T-helper 2 cell treated with Interferon-gamma antibody and Interleukin-4, amounts not matched to agents 5 μg/mL and 100 μg/mL, for 36 hours (primary cell): ENCODE results near the gene LILRB2.
"Not testable (repeated sequence)": the region's sequence is repeated elsewhere in the genome, so short reads cannot be mapped to it uniquely, and the experiment has no call there.

ENCODE experiments used
- DNase-seq: peaks from one replicate; pipeline ENCODE4 v3.0.0; 2021; ENCODE audit warnings: low spot score
- H3K27ac Mint-ChIP-seq: one replicate; pipeline ENCODE4 v1.8.0; 2021; ENCODE audit warnings: mild to moderate bottlenecking, mixed read lengths
- H3K27me3 Mint-ChIP-seq: one replicate; pipeline ENCODE4 v1.8.0; 2021; ENCODE audit warnings: low read depth, mixed read lengths
- H3K36me3 Mint-ChIP-seq: one replicate; pipeline ENCODE4 v1.8.0; 2021; ENCODE audit warnings: low read depth, mixed read lengths
- H3K4me1 Mint-ChIP-seq: one replicate; pipeline ENCODE4 v1.8.0; 2021; ENCODE audit warnings: low read depth, mixed read lengths
- H3K4me3 Mint-ChIP-seq: one replicate; pipeline ENCODE4 v1.8.0; 2022; ENCODE audit warnings: mild to moderate bottlenecking, moderate library complexity, mixed read lengths
- H3K9me3 Mint-ChIP-seq: one replicate; pipeline ENCODE4 v1.8.0; 2021; ENCODE audit warnings: mixed read lengths

LILRB2 gene

DNA sequence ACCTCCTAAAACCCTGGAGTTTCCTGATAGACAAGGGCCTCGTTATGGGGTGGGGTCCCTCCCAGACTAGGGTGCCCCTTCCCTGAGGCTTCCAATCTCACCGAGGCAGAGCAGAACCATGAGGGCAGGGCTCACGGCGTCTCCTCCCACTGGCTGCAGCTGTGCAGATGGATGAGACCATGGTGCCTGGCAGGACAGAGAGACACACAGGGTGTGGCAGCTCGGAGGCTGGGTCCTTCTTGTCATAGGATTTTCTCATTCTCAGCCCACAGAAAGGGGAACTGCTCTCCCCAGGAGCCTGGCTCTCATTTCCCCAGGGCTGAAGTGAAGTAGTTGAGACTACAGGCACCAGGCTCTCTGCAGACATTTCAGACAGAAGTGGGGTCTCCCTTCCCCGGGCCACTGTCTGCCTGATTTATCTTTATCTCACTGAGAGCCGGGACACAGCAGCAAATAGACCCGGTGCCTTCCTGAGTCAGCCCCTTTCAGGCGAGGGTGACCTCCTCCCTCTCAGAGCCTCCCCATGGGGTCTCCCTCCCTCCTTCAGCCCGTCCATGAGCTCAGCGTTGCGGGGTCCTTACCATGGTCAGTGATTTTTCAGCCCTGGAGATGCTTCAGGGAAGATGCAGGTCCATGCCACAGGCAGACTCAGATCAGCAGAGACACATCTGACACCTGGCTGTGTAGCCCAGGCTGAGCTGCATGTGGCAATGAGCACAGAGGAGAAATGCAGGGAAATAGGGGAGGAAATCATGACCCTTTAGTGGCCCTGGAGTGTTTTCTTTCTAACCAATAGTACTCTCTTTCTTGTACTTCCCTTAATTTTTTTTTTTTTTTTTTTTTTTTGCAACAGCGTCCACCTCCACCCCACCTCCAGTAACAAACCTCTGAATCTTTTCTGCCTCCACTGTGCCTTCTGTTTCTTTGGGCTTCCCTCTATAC is 31.8 kb upstream of the LILRB2 start, which contains the start of gene LILRA5:
TSS of gene LILRA5 (minus strand) at position 731 of the 942 bp plus-strand sequence. CDS start at position 584, 147 bp downstream.
- H3K27me3 Mint-ChIP-seq = peaks cover 14% of the 10 kb centered on the region
- no peak within 1 kb of the TSS for H3K27ac Mint-ChIP-seq

DNA sequence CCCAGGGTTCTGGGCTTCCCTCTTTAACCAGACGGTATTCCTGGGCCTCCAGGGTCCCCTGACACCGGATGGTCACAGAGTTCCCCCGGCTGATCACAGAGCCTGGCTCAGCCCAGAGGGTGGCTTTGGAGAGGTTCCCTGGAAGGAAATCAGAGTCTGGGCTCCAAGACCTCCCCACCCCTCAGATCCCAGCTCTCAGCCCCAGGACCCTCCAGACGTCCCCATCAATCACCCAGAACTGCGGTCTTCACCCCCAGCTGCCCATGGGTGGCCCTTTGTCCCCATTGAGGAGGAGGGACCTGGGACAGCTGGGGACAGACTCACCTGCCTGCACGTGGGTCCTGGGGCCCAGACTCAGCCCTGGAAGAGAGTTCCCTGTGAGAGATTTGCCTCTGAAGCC is 31.1 kb upstream of the LILRB2 start:
- Mint-ChIP-seq H3K9me3 (no peaks in the 10 kb centered on the region), H3K27me3 (peaks cover 14% of the 10 kb centered on the region), H3K36me3 (no peaks in the 10 kb centered on the region), H3K27ac (no peak overlapping the region), H3K4me3 (no peak overlapping the region), H3K4me1 (no peaks in the 10 kb centered on the region)
- DNase-seq = no peak

More for the DNA sequence above, 31.8 kb upstream of the LILRB2 start, which contains the start of gene LILRA5:
- Mint-ChIP-seq H3K4me1 (no peaks in the 10 kb centered on the region), H3K9me3 (no peaks in the 10 kb centered on the region), H3K4me3 (no peak within 1 kb of the TSS), H3K36me3 (no peaks in the 10 kb centered on the region)
- no peak for DNase-seq

DNA sequence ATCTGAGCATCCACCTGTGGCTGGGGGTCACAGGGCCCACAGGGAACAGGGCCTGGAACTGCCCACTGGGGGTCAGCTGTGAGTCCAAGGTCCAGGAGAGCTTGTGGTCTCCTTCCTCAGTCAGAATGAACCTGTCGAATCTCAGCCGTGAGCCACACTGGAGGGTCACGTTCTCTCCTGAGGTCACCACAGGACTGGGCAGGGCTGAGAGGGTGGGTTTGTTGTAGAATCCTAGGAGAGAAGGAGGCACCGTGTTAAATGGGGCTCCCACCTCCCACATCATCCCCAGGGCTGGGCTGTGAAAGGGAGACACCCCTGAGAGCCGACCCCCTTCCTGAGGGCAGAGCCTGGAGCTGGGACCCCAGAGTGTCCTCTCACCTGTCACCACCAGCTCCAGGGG is 30.6 kb upstream of the LILRB2 start:
- H3K4me1 Mint-ChIP-seq = no peaks in the 10 kb centered on the region
- H3K27me3 Mint-ChIP-seq = peaks cover 14% of the 10 kb centered on the region
- H3K9me3 Mint-ChIP-seq = no peaks in the 10 kb centered on the region
- H3K36me3 Mint-ChIP-seq = no peaks in the 10 kb centered on the region
- DNase-seq = no peak
- no peak overlapping the region for H3K4me3 Mint-ChIP-seq
- H3K27ac Mint-ChIP-seq = no peak overlapping the region

DNA sequence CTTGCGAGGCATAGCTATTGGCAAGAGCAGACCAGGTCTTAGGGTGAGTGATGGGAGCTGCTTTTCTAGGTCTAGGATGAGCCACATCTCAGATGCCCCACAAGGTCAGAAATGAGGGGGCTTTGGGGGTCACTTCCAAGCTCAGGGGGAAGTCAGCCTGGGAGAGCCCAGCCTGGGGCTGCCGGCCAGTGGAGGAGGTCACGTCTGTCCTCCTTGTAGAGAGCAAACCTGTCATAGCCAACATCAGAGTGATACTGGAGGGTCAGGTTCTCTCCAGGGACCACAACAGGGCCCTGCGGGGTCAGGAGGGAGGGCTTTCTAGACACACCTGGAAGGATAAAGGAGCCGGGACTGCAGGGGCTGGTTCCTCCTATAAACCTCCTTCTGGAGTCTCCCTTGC is 29.6 kb upstream of the LILRB2 start:
- H3K36me3 Mint-ChIP-seq = no peaks in the 10 kb centered on the region
- peaks cover 14% of the 10 kb centered on the region for H3K27me3 Mint-ChIP-seq
- no peak overlapping the region for H3K4me3 Mint-ChIP-seq
- no peak overlapping the region for H3K27ac Mint-ChIP-seq
- H3K9me3 Mint-ChIP-seq = no peaks in the 10 kb centered on the region
- no peaks in the 10 kb centered on the region for H3K4me1 Mint-ChIP-seq
- DNase-seq = no peak

DNA sequence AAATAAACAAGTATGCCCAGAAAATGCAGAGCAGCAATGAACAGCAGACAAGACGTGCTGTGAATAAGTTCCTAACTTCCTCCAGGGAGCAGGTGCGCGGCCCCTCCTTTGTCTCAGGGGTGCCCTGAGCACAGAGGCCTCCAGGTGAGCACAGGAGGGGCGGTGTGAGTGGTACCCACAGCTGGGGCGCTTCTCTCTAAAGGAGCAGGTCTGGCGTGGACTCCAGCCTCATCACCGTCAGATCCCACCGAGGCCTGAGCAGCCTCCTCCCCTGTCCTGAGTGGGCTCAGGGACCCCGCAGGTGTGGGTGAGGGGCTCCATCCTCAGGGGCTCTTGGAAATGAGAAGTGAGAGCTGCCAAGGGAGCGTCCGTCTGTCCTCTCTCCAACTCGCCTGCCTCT is 28.9 kb upstream of the LILRB2 start:
- Mint-ChIP-seq H3K27me3 (peaks cover 12% of the 10 kb centered on the region), H3K9me3 (no peaks in the 10 kb centered on the region), H3K4me3 (no peak overlapping the region), H3K36me3 (no peaks in the 10 kb centered on the region), H3K27ac (no peak overlapping the region), H3K4me1 (peaks cover 3% of the 10 kb centered on the region)
- no peak for DNase-seq

DNA sequence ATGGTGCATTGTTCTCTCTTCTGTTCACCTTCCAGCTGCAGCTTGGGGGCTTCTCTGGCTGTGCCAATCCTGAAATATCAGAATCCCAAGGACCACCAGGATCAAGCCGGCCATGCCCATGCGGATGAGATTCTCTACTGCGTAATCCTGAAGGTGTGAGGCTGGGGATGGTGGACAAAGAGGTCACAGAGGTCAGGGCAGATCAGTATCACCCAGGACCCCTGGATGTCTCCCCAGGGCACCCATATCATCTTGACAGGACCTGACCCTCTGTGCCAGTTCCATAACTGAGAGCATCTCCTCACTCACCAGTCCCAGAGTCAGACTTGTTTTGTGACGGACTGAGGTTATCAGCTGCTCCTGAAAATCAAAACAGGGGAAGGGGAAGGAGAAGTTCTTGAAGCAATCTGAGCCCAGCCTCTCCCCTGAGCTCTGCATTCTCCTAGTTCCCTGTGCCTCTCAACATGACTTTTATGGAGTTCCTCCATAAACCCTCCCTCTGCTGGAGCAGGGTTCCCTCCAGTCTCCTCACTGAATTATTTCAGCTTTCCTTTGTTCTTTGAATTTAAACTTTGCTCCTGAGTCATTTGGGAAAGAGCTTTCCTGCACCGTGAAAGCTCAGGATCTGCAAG is 26.6 kb upstream of the LILRB2 start:
- Mint-ChIP-seq H3K4me1 (peaks cover 16% of the 10 kb centered on the region), H3K4me3 (no peak overlapping the region), H3K36me3 (no peaks in the 10 kb centered on the region), H3K27me3 (peaks cover 5% of the 10 kb centered on the region), H3K9me3 (no peaks in the 10 kb centered on the region), H3K27ac (no peak overlapping the region)
- DNase-seq = no peak

DNA sequence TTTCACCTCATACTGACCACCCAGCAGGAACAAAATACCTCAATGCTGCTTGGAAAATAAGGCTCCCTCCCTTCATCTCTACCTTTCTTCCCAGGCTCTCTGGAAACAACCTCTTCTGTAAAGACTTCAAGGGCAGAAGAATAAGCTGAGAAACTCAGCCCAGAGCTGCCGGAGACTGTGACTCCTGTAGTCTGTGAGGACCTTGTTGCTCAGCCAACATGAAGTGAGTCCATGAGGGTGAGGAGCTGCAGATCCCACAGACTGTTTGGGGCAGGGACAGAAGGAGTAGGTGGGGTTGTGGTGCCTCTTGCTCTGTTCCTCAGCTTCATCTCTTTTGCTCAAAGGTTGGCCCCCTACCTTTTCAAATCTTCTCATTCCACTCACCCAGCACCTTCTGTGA is 24.2 kb upstream of the LILRB2 start:
- Mint-ChIP-seq H3K36me3 (no peaks in the 10 kb centered on the region), H3K4me1 (peaks cover 18% of the 10 kb centered on the region), H3K9me3 (no peaks in the 10 kb centered on the region), H3K4me3 (peak overlapping the region; percentile 56), H3K27ac (peak overlapping the region; percentile 11), H3K27me3 (peaks cover 8% of the 10 kb centered on the region)
- no peak for DNase-seq

DNA sequence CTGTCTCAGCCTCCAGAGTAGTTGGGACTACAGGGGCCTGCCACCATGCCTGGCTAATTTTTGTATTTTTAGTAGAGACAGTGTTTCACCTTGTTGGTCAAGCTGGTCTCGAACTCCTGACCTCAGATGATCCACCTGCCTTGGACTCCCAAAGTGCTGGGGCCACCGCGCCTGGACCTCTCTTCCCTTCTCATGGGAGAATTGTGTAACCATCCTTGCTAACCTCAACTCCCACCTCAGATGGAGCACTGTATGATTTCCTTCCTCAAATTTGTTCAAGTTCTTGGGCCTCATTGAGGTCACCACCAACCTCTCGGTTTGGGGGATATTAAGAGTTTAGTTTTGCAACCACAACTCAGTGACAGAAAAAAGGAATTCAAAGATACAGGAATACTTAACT is 21.3 kb upstream of the LILRB2 start:
- Mint-ChIP-seq H3K9me3 (no peaks in the 10 kb centered on the region), H3K27ac (no peak overlapping the region), H3K36me3 (no peaks in the 10 kb centered on the region), H3K27me3 (peaks cover 10% of the 10 kb centered on the region), H3K4me3 (no peak overlapping the region), H3K4me1 (peaks cover 18% of the 10 kb centered on the region)
- no peak for DNase-seq

DNA sequence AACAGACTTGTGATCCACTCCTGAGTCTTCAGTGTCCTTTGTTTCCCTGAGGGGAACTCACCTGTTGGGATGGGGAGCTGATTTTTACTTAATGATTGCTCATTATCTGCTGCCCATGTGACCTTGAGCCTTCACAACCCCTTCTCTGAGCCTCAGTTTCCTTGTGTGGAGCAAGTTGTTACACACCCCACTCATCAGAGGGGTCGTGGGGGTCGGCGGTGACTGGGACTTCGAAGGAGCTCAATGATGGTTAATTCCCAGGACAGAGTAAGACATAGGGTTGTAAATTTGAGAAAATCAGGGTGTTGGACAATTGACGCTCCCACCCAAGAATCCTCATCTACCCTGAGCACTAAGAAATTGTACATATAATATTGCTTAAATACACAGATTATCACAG is 18.6 kb upstream of the LILRB2 start:
- Mint-ChIP-seq H3K27ac (no peak overlapping the region), H3K4me3 (no peak overlapping the region), H3K27me3 (peaks cover 10% of the 10 kb centered on the region), H3K9me3 (no peaks in the 10 kb centered on the region), H3K4me1 (peaks cover 12% of the 10 kb centered on the region), H3K36me3 (no peaks in the 10 kb centered on the region)
- no peak for DNase-seq

DNA sequence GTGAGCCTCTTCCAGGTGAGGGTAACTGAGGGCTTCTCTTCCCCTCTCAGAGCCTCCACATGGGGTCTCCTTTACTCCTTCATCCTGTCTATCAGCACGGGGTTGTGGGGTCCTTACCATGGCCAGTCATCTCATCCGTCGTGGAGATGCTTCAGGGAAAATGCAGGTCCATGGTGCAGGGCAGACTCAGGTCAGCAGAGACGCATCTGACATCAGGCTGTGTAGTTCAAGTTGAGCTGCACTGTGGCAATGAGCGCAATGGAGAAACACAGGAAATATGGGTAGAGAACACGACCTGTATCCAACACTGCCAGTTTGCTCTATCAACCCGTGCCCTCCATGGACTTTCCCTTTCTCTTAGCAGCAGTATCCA is 18.2 kb upstream of the LILRB2 start:
- no peaks in the 10 kb centered on the region for H3K36me3 Mint-ChIP-seq
- peaks cover 10% of the 10 kb centered on the region for H3K27me3 Mint-ChIP-seq
- DNase-seq = no peak
- no peak overlapping the region for H3K27ac Mint-ChIP-seq
- H3K4me3 Mint-ChIP-seq = no peak overlapping the region
- H3K9me3 Mint-ChIP-seq = no peaks in the 10 kb centered on the region
- H3K4me1 Mint-ChIP-seq = peaks cover 8% of the 10 kb centered on the region

DNA sequence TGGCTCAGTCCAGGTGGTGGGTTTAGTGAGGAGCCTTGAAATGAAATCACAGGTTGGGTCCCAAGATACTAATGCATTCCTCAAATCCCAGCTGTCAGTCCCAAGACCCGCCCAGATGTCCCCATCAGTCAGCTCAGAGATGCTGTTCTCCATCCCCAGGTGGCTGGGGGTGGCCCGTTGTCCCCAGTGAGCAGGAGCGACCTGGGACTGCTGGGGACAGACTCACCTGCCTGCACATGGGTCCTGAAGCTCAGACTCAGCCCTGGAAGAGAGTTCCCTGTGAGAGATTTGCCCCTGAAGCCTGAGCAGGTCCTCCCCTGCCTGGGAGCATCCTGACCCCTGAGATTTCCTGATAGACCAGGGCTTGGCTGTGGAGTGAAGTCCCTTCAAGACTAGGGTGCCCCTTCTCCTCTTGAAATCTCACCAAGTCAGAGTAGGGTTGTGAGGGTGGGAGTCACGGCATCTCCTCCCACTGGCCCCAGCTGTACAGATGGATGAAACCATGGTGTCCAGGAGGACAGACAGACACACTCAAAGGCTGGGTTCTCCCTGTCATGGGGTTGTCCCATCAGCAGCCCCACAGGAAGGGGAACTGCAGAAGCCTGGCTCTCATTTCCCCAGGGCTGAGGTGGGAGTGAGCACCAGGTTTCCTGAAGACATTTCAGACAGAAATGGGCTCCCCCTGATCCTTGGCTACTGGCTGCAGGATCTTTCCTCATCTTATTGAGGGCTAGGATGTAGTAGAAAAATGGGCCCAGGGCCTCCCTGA is 17.6 kb upstream of the LILRB2 start:
- Mint-ChIP-seq H3K27ac (no peak overlapping the region), H3K4me1 (peaks cover 2% of the 10 kb centered on the region), H3K9me3 (no peaks in the 10 kb centered on the region), H3K4me3 (no peak overlapping the region), H3K36me3 (no peaks in the 10 kb centered on the region), H3K27me3 (peaks cover 10% of the 10 kb centered on the region)
- DNase-seq = no peak

DNA sequence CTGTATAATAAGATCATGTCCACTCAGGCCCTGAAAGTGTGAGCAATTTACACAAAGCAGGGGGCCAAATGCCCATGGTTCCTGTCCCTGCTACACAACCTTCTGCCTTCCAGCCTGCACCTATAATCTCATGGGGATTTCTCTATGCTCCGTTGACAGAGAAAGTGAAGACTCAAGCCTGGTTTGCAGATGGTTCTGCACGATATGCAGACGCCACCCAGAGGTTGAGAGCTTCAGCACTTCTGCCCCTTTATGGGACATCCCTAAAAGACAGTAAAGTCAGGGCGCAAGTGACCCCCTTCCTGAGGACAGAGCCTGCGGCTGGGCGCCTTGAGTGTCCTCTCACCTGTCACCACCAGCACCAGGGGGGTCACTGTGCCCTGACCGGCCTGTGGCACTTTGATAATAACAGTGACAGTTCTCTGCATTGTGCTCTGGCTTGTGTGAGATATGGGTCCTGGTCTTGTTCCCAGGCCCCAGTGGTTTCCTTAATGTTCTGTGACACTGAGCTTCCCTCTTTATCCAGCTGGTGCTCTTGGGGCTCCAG is 16.9 kb upstream of the LILRB2 start:
- peaks cover 2% of the 10 kb centered on the region for H3K4me1 Mint-ChIP-seq
- DNase-seq = no peak

DNA sequence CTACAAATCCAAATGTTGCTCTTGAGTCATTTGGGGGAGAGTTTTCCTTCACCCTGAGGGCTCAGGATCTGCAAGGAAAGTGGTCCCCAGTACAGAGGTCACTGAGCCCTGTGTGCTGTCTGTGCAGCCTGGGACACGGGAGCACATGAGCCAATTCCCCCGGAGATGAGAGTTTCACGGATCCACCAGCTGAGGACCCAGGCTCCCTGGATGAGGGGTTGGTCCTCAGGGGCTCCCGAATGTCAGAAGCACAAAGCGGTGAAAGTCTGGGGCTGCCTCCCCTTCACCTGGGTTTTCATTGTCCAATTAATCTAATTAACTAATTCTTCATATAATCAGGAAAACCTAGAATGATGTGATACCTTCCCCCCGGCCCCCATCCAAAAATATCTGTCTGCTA is 13.6 kb upstream of the LILRB2 start:
- Mint-ChIP-seq H3K9me3 (no peaks in the 10 kb centered on the region), H3K27ac (no peak overlapping the region), H3K36me3 (no peaks in the 10 kb centered on the region), H3K4me3 (no peak overlapping the region), H3K4me1 (peaks cover 2% of the 10 kb centered on the region), H3K27me3 (peaks cover 5% of the 10 kb centered on the region)
- no peak for DNase-seq

More for the DNA sequence above, 16.9 kb upstream of the LILRB2 start:
- Mint-ChIP-seq H3K27me3 (peaks cover 10% of the 10 kb centered on the region), H3K36me3 (no peaks in the 10 kb centered on the region), H3K27ac (no peak overlapping the region), H3K9me3 (no peaks in the 10 kb centered on the region), H3K4me3 (no peak overlapping the region)

DNA sequence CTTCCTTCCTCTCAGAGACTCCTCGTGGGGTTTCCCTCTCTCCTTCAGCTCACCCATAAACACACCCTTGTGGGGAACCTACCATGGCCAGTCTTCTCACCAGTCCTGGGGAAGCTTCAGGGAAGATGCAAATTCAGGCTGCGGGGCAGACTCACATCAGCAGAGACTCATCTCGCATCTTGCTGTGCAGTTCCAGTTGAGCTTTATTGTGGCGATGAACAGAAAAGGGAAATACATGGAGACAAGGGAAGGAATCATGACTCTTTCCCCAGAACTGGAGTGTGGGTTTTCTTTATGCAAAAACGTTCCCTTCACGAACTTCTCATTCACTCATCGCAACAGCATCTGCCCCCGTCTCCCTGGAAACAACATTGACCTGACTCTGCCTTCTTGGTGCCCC is 8.2 kb upstream of the LILRB2 start:
- H3K27ac Mint-ChIP-seq, DNase-seq, H3K4me1 Mint-ChIP-seq, H3K27me3 Mint-ChIP-seq, H3K9me3 Mint-ChIP-seq, H3K4me3 Mint-ChIP-seq, H3K36me3 Mint-ChIP-seq: not testable (repeated sequence)
